Umbilical cord (tissue), 1 donor: Measurements from ENCODE around the gene TDRD3. TPM values are rescaled to one million over a fixed set of nuclear protein-coding genes. Genes with fewer than 3 reads are reported as not detected.

Source experiments
- total RNA-seq: library from RNA; depleted of rRNA; stranded (reverse); fragments of >200 nt; gene quantifications from one replicate; pipeline ENCODE4 v1.2.3, GENCODE V29; 2014; ENCODE audit warnings: low replicate concordance; ENCODE audit not compliant: insufficient read depth

The TDRD3 gene
- total RNA-seq, 1 donor from 2014 or later = 50.6 TPM

Other genes starting within 250 kb of the TDRD3 start
- gene DIAPH3, start 233.3 kb upstream of the TDRD3 start, total RNA-seq = 4.8 TPM